ENCODE results near the gene SH2B2. TPM values are rescaled to one million over a fixed set of nuclear protein-coding genes. Genes with fewer than 3 reads are reported as not detected.

Gene SH2B2
- total RNA-seq (2014; rRNA removed; shearing (Covaris generic)): 21.9 and 30.3 TPM in 2 replicates
- polyA plus RNA-seq (2016; fragmentation: Nextera tagmentation; extraction: Ambion mirVana): 5.6 and 8.7 TPM in 2 replicates
- long read RNA-seq, partial matches to known transcripts: 2 of 6 reads
- long read RNA-seq, other reads (novel, unspliced or antisense): 4 of 6 reads

GRCh38 chr7:102286237-102287110 lies at the start of gene SH2B2:
SH2B2 (plus strand) TSS chr7:102286868; CDS start chr7:102300551, 13,683 bp downstream.
- peak; percentile 37 for ATAC-seq
- no peak within 1 kb of the TSS for H3K27ac ChIP-seq (ENCODE audit: low read depth)
- peaks cover 21% of the 10 kb centered on the region for H3K27me3 Mint-ChIP-seq (ENCODE audit: insufficient read depth, low read depth, poor library complexity)

More at GRCh38 chr7:102286237-102287110, at the start of gene SH2B2:
- Histone ChIP-seq H3K79me2 (replicated peaks; ENCODE audit: insufficient read depth) (no peaks in the 10 kb centered on the region; the same call in 1 of the 2 replicates), H3F3A (replicated peaks; ENCODE audit: low read depth) (0 out of 2 replicates have a peak, but pooled peaks cover 10% of the 10 kb centered on the region), H3K4me2 (peak within 1 kb of the TSS; percentile 98), H3K4me3 (peak within 1 kb of the TSS; percentile 94), H3K36me3 (ENCODE audit: insufficient read depth) (no peaks in the 10 kb centered on the region), H3K4me1 (ENCODE audit: insufficient read depth) (peaks cover 17% of the 10 kb centered on the region), H3K9me2 (ENCODE audit: insufficient read depth) (no peaks in the 10 kb centered on the region), H2AFZ (peak within 1 kb of the TSS; percentile 83), H4K20me1 (replicated peaks; ENCODE audit: insufficient read depth) (peaks cover 11% of the 10 kb centered on the region), H3K27me3 (ENCODE audit: insufficient read depth) (peaks cover 17% of the 10 kb centered on the region; the same call in 1 of the 2 replicates)
- Mint-ChIP-seq H3K9me3 (no peaks in the 10 kb centered on the region), H3K4me1 (peaks cover 27% of the 10 kb centered on the region), H3K27ac (no peak within 1 kb of the TSS), H3K36me3 (ENCODE audit: low read depth) (peaks cover 3% of the 10 kb centered on the region; the same call in 1 of the 3 replicates), H3K4me3 (peak within 1 kb of the TSS; percentile 68)
- DNase-seq (ENCODE audit: low spot score): peak; percentile 76
- no peak for TF ChIP-seq REST (IDR thresholded peaks at IDR 0.05; ENCODE audit: unreplicated experiment)
- no peak for TF ChIP-seq ZNF331 (CRISPR knock-in tag; IDR thresholded peaks at IDR 0.05; ENCODE audit: low read depth)
- TF ChIP-seq ZNF114 (CRISPR knock-in tag; IDR thresholded peaks at IDR 0.05): no peak
- no peak for TF ChIP-seq EZH2 (IDR thresholded peaks at IDR 0.05; ENCODE audit: low read depth, unreplicated experiment)
- no peak for TF ChIP-seq STAT1 (IDR thresholded peaks at IDR 0.05; ENCODE audit: unreplicated experiment)
- TF ChIP-seq EZH2phosphoT487 (IDR thresholded peaks at IDR 0.05; ENCODE audit: unreplicated experiment): no peak
- peak; percentile 81 for TF ChIP-seq POLR2AphosphoS5 (IDR thresholded peaks at IDR 0.05; ENCODE audit: low read depth)
- TF ChIP-seq, protein P1, sequence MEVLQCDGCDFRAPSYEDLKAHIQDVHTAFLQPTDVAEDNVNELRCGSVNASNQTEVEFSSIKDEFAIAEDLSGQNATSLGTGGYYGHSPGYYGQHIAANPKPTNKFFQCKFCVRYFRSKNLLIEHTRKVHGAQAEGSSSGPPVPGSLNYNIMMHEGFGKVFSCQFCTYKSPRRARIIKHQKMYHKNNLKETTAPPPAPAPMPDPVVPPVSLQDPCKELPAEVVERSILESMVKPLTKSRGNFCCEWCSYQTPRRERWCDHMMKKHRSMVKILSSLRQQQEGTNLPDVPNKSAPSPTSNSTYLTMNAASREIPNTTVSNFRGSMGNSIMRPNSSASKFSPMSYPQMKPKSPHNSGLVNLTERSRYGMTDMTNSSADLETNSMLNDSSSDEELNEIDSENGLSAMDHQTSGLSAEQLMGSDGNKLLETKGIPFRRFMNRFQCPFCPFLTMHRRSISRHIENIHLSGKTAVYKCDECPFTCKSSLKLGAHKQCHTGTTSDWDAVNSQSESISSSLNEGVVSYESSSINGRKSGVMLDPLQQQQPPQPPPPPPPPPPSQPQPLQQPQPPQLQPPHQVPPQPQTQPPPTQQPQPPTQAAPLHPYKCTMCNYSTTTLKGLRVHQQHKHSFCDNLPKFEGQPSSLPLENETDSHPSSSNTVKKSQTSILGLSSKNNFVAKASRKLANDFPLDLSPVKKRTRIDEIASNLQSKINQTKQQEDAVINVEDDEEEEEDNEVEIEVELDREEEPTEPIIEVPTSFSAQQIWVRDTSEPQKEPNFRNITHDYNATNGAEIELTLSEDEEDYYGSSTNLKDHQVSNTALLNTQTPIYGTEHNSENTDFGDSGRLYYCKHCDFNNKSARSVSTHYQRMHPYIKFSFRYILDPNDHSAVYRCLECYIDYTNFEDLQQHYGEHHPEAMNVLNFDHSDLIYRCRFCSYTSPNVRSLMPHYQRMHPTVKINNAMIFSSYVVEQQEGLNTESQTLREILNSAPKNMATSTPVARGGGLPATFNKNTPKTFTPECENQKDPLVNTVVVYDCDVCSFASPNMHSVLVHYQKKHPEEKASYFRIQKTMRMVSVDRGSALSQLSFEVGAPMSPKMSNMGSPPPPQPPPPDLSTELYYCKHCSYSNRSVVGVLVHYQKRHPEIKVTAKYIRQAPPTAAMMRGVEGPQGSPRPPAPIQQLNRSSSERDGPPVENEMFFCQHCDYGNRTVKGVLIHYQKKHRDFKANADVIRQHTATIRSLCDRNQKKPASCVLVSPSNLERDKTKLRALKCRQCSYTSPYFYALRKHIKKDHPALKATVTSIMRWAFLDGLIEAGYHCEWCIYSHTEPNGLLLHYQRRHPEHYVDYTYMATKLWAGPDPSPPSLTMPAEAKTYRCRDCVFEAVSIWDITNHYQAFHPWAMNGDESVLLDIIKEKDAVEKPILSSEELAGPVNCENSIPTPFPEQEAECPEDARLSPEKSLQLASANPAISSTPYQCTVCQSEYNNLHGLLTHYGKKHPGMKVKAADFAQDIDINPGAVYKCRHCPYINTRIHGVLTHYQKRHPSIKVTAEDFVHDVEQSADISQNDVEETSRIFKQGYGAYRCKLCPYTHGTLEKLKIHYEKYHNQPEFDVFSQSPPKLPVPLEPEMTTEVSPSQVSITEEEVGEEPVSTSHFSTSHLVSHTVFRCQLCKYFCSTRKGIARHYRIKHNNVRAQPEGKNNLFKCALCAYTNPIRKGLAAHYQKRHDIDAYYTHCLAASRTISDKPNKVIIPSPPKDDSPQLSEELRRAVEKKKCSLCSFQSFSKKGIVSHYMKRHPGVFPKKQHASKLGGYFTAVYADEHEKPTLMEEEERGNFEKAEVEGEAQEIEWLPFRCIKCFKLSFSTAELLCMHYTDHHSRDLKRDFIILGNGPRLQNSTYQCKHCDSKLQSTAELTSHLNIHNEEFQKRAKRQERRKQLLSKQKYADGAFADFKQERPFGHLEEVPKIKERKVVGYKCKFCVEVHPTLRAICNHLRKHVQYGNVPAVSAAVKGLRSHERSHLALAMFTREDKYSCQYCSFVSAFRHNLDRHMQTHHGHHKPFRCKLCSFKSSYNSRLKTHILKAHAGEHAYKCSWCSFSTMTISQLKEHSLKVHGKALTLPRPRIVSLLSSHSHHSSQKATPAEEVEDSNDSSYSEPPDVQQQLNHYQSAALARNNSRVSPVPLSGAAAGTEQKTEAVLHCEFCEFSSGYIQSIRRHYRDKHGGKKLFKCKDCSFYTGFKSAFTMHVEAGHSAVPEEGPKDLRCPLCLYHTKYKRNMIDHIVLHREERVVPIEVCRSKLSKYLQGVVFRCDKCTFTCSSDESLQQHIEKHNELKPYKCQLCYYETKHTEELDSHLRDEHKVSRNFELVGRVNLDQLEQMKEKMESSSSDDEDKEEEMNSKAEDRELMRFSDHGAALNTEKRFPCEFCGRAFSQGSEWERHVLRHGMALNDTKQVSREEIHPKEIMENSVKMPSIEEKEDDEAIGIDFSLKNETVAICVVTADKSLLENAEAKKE (CRISPR knock-in tag; IDR thresholded peaks at IDR 0.05): no peak
- TF ChIP-seq JUNB (IDR thresholded peaks at IDR 0.05; ENCODE audit: unreplicated experiment): no peak
- TF ChIP-seq, protein P2, sequence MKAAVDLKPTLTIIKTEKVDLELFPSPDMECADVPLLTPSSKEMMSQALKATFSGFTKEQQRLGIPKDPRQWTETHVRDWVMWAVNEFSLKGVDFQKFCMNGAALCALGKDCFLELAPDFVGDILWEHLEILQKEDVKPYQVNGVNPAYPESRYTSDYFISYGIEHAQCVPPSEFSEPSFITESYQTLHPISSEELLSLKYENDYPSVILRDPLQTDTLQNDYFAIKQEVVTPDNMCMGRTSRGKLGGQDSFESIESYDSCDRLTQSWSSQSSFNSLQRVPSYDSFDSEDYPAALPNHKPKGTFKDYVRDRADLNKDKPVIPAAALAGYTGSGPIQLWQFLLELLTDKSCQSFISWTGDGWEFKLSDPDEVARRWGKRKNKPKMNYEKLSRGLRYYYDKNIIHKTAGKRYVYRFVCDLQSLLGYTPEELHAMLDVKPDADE (IDR thresholded peaks at IDR 0.05): no peak
- TF ChIP-seq, protein P3, sequence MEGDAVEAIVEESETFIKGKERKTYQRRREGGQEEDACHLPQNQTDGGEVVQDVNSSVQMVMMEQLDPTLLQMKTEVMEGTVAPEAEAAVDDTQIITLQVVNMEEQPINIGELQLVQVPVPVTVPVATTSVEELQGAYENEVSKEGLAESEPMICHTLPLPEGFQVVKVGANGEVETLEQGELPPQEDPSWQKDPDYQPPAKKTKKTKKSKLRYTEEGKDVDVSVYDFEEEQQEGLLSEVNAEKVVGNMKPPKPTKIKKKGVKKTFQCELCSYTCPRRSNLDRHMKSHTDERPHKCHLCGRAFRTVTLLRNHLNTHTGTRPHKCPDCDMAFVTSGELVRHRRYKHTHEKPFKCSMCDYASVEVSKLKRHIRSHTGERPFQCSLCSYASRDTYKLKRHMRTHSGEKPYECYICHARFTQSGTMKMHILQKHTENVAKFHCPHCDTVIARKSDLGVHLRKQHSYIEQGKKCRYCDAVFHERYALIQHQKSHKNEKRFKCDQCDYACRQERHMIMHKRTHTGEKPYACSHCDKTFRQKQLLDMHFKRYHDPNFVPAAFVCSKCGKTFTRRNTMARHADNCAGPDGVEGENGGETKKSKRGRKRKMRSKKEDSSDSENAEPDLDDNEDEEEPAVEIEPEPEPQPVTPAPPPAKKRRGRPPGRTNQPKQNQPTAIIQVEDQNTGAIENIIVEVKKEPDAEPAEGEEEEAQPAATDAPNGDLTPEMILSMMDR (conservative IDR thresholded peaks at IDR 0.05; ENCODE audit: low read depth in 2 of 2): peak in 1 of 2 experiments; percentile 11; a peak in 1 of 4 replicates

Measured in GM23338 (cell line).